ENCODE measurements around the gene FMNL1. TPM values are rescaled to one million over a fixed set of nuclear protein-coding genes. Genes with fewer than 3 reads are reported as not detected.

Gene FMNL1
- polyA plus RNA-seq, 3 donors: 23.8 to 826 (median 24.8) TPM

GRCh38 chr17:45282683-45283644 is 61.3 kb downstream of the FMNL1 start:
- Histone ChIP-seq H2AFZ (ENCODE audit: insufficient read depth, low read depth, low read length, poor library complexity, severe bottlenecking) (no peak overlapping the region), H4K20me1 (ENCODE audit: insufficient read depth, low read length) (peaks cover 48% of the 10 kb centered on the region), H3K27ac (ENCODE audit: low read depth in 1 of 2, low read length in 2 of 2) (no peak overlapping the region), H3K9ac (ENCODE audit: insufficient read depth, low read length, poor library complexity, severe bottlenecking) (no peak overlapping the region), H3K4me3 (replicated peaks in 1 of 3; ENCODE audit: low read depth in 2 of 3, low read length in 3 of 3) (no peak overlapping the region), H3K4me2 (replicated peaks; ENCODE audit: extremely low read depth, low read length, poor library complexity, severe bottlenecking) (no peak overlapping the region), H3K27me3 (ENCODE audit: control insufficient read depth in 2 of 2, insufficient read depth in 2 of 2, low read length in 2 of 2) (no peaks in the 10 kb centered on the region), H3K4me1 (ENCODE audit: control insufficient read depth in 1 of 2, insufficient read depth in 2 of 2, low read length in 2 of 2) (no peaks in the 10 kb centered on the region), H3K79me2 (ENCODE audit: insufficient read depth, low read length) (no peaks in the 10 kb centered on the region), H3K9me3 (replicated peaks in 1 of 2; ENCODE audit: control insufficient read depth in 1 of 2, insufficient read depth in 1 of 2, low read length in 2 of 2) (no peaks in the 10 kb centered on the region), H3K36me3 (replicated peaks in 1 of 2; ENCODE audit: control insufficient read depth in 1 of 2, insufficient read depth in 2 of 2, low read length in 2 of 2) (peaks cover 60 to 97% of the 10 kb centered on the region in 2 donors)
- Mint-ChIP-seq H3K4me1 (peaks cover 9% of the 10 kb centered on the region), H3K27ac (peak overlapping the region in 2 of 7 donors; percentile 16 to 36), H3K4me3 (no peak overlapping the region), H3K9me3 (no peaks in the 10 kb centered on the region), H3K27me3 (ENCODE audit: low read depth in 3 of 3) (peaks cover 0 to 2% (median 2%) of the 10 kb centered on the region in 3 donors), H3K36me3 (peaks cover 73 to 91% of the 10 kb centered on the region in 2 donors)
- TF ChIP-seq CTCF (IDR thresholded peaks at IDR 0.05): no peak
- intact Hi-C loops (cut with micrococcal nuclease): no loop called here
- 89% methylated on average over 13 of the region's 21 CpGs for WGBS (ENCODE audit: insufficient coverage)
- DNase-seq: no peak

- H3K4me1 Mint-ChIP-seq: peaks cover 9% of the 10 kb centered on the region
- Histone ChIP-seq H4K20me1 (ENCODE audit: insufficient read depth, low read length) (peaks cover 41% of the 10 kb centered on the region), H3K27me3 (ENCODE audit: control insufficient read depth in 2 of 2, insufficient read depth in 2 of 2, low read length in 2 of 2) (no peaks in the 10 kb centered on the region), H2AFZ (ENCODE audit: insufficient read depth, low read depth, low read length, poor library complexity, severe bottlenecking) (no peak overlapping the region), H3K27ac (ENCODE audit: low read depth in 1 of 2, low read length in 2 of 2) (no peak overlapping the region), H3K9ac (ENCODE audit: insufficient read depth, low read length, poor library complexity, severe bottlenecking) (no peak overlapping the region), H3K9me3 (replicated peaks in 1 of 2; ENCODE audit: control insufficient read depth in 1 of 2, insufficient read depth in 1 of 2, low read length in 2 of 2) (no peaks in the 10 kb centered on the region), H3K4me3 (replicated peaks in 1 of 3; ENCODE audit: low read depth in 2 of 3, low read length in 3 of 3) (no peak overlapping the region), H3K36me3 (replicated peaks in 1 of 2; ENCODE audit: control insufficient read depth in 1 of 2, insufficient read depth in 2 of 2, low read length in 2 of 2) (peaks cover 66 to 97% of the 10 kb centered on the region in 2 donors), H3K4me1 (ENCODE audit: control insufficient read depth in 1 of 2, insufficient read depth in 2 of 2, low read length in 2 of 2) (no peaks in the 10 kb centered on the region), H3K79me2 (ENCODE audit: insufficient read depth, low read length) (no peaks in the 10 kb centered on the region), H3K4me2 (replicated peaks; ENCODE audit: extremely low read depth, low read length, poor library complexity, severe bottlenecking) (no peak overlapping the region)
- H3K36me3 Mint-ChIP-seq: peaks cover 75 to 93% of the 10 kb centered on the region in 2 donors
- TF ChIP-seq CTCF (IDR thresholded peaks at IDR 0.05): no peak
- peak overlapping the region in 2 of 7 donors; percentile 54 to 74 for H3K27ac Mint-ChIP-seq
- H3K4me3 Mint-ChIP-seq: no peak overlapping the region
- 100% methylated on average over 2 of the region's 10 CpGs for WGBS (ENCODE audit: insufficient coverage)
- peaks cover 0 to 2% (median 0%) of the 10 kb centered on the region in 3 donors for H3K27me3 Mint-ChIP-seq (ENCODE audit: low read depth in 3 of 3)
- DNase-seq: no peak
- intact Hi-C loops (cut with micrococcal nuclease): no loop called here
- peaks cover 0 to 2% (median 0%) of the 10 kb centered on the region in 7 donors for H3K9me3 Mint-ChIP-seq
These were observed 62.0 kb downstream of the FMNL1 start for GRCh38 chr17:45283711-45284110.

Measured in CD14-positive monocyte (primary cell).